DMS79 treated with DMSO at 0.1 percent for 48 hours (cell line): ENCODE measurements around the gene LPCAT4.
"Not testable (repeated sequence)": the region's sequence is repeated elsewhere in the genome, so short reads cannot be mapped to it uniquely, and the experiment has no call there.

Experiments used
- DNase-seq: peaks from one replicate; lab custom pipeline; 2025; lab: John Stamatoyannopoulos, UW

The LPCAT4 gene

GRCh38 chr15:34367101-34368081, at the start of gene LPCAT4:
Gene LPCAT4 (minus strand): TSS chr15:34367196. CDS start chr15:34367100, 96 bp downstream.
- DNase-seq, result peak; percentile 31

- DNase-seq, result not testable (repeated sequence)
These were observed 42.5 kb upstream of the LPCAT4 start for GRCh38 chr15:34409511-34409910.

GRCh38 chr15:34408973-34409372, 42.0 kb upstream of the LPCAT4 start:
- not testable (repeated sequence) for DNase-seq

- DNase-seq, result not testable (repeated sequence)
These were observed 36.9 kb upstream of the LPCAT4 start for GRCh38 chr15:34403899-34404298.

- not testable (repeated sequence) for DNase-seq
These were observed 36.2 kb upstream of the LPCAT4 start for GRCh38 chr15:34403160-34403598.

- not testable (repeated sequence) for DNase-seq
These were observed 30.8 kb upstream of the LPCAT4 start for GRCh38 chr15:34397637-34398259.

- not testable (repeated sequence) for DNase-seq
These were observed 26.0 kb upstream of the LPCAT4 start for GRCh38 chr15:34392981-34393380.

- not testable (repeated sequence) for DNase-seq
These were observed 22.6 kb upstream of the LPCAT4 start for GRCh38 chr15:34389594-34390086.

- DNase-seq, result not testable (repeated sequence)
These were observed 15.0 kb upstream of the LPCAT4 start for GRCh38 chr15:34381829-34382521.

- not testable (repeated sequence) for DNase-seq
These were observed 13.5 kb upstream of the LPCAT4 start for GRCh38 chr15:34380491-34380890.

- no peak for DNase-seq
These were observed 9.9 kb upstream of the LPCAT4 start for GRCh38 chr15:34376856-34377255.

- DNase-seq, result not testable (repeated sequence)
These were observed 8.5 kb upstream of the LPCAT4 start for GRCh38 chr15:34375541-34375940.

GRCh38 chr15:34374816-34375215, 7.8 kb upstream of the LPCAT4 start:
- DNase-seq, result no peak

GRCh38 chr15:34373951-34374350, 7.0 kb upstream of the LPCAT4 start:
- no peak for DNase-seq

- DNase-seq, result no peak
These were observed 3.6 kb upstream of the LPCAT4 start for GRCh38 chr15:34370643-34371042.

- DNase-seq, result no peak
These were observed 3.1 kb upstream of the LPCAT4 start for GRCh38 chr15:34370129-34370528.

- DNase-seq, result peak; percentile 19
These were observed 528 bp downstream of the LPCAT4 start for GRCh38 chr15:34366271-34367065.

- DNase-seq, result no peak
These were observed 1.2 kb downstream of the LPCAT4 start for GRCh38 chr15:34365836-34366235.

GRCh38 chr15:34365091-34365825, 1.7 kb downstream of the LPCAT4 start:
- DNase-seq, result no peak

- no peak for DNase-seq
These were observed 3.0 kb downstream of the LPCAT4 start for GRCh38 chr15:34364041-34364440.
